Tibial nerve (tissue), 3 donors: ENCODE results near the gene ALDOA.

Source experiments
- CTCF ChIP-seq, 5 experiments: fragments of 200-600 bp in 3 of 5; fragments of 450-650 bp in 2 of 5; sonication (generic) in 3 of 5; IDR thresholded peaks; one replicate each; pipeline ENCODE4 v1.5.1; 2016 to 2019; ENCODE audit warnings: antibody characterized with exemption in 5 of 5, mild to moderate bottlenecking in 3 of 5, moderate library complexity in 2 of 5
- POLR2A ChIP-seq, 2 donors: fragments of 450-650 bp; IDR thresholded peaks; one replicate each; pipeline ENCODE4 v1.6.1; 2017; ENCODE audit warnings: antibody characterized with exemption in 2 of 2, mild to moderate bottlenecking in 2 of 2, moderate library complexity in 2 of 2

GRCh38 chr16:30070490-30070889 is 4.9 kb downstream of the ALDOA start:
- TF ChIP-seq POLR2A (IDR thresholded peaks at IDR 0.05) = no peak
- TF ChIP-seq CTCF (IDR thresholded peaks at IDR 0.05) = no peak
